NT2/D1 (cell line): Measurements from ENCODE around the gene AP2B1.

Source experiments
- SUZ12 ChIP-seq: IDR thresholded peaks from 2 replicates; pipeline ENCODE4 v1.6.1; 2011; ENCODE audit not compliant: insufficient read length, insufficient read depth; ENCODE audit errors: extremely low read depth
- YY1 ChIP-seq: IDR thresholded peaks from 2 replicates; pipeline ENCODE4 v1.6.1; 2011; ENCODE audit not compliant: insufficient read length, insufficient read depth

DNA sequence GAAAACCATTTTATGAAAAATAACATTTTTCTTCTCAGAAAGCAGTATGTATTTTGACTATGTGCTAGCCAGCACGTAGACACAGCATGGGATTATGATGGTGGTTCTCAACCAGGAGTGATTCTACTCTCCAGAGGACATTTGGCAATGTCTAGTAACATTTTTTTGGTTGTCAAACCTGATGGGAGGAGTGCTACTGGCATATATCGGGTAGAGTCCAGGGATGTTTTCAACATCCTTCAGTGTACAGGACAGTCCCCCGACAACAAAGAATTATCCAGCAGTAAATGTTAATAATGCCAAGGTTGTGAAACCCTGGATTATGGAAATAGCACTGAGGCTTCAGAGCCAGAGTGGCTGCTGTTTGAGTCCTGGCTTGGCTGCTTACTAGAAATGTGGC is 27.7 kb downstream of the AP2B1 start:
- no peak for TF ChIP-seq SUZ12
- no peak for TF ChIP-seq YY1
